GM13976 (cell line): ENCODE data around the gene YAP1.

ENCODE experiments used
- DNase-seq: peaks from one replicate; pipeline ENCODE4 v3.0.0; 2012; ENCODE audit warnings: low spot score
- in situ Hi-C: fragments of 300-500 bp; cut with MboI; formaldehyde crosslinking; loops from one replicate; pipeline ENCODE4 v1.12.0; 2022; ENCODE audit warnings: low sequenced_read_pairs, mixed read lengths, inconsistent platforms; ENCODE audit not compliant: unreplicated experiment
- TF ChIP-seq, protein P1 (sequence below): IDR thresholded peaks from 2 replicates; pipeline ENCODE4 v1.5.1; 2012; ENCODE audit warnings: borderline replicate concordance, mild to moderate bottlenecking; ENCODE audit not compliant: insufficient read depth; ENCODE audit errors: extremely low read depth, missing control alignments, control extremely low read depth

YAP1 gene

DNA sequence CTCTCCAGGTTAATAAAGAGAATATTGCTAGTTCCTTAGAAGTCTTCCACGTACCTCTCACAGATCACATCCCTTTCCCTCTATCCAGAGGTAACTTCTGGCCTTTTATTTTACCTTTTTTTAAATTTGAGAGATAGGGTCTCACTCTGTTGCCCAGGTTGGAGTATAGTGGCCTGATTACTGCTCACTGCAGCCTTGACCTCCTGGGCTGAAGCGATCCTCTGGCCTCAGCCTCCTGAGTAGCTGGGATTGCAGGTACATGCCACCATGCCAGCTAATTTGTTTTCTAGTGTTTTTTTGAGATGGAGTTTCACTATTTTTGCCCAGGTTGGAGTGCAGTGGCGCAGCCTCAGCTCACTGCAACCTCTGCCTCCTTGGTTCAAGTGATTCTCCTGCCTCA lies 24.4 kb downstream of the YAP1 start:
- in situ Hi-C loops, result no loop called here
- no peak for DNase-seq

DNA sequence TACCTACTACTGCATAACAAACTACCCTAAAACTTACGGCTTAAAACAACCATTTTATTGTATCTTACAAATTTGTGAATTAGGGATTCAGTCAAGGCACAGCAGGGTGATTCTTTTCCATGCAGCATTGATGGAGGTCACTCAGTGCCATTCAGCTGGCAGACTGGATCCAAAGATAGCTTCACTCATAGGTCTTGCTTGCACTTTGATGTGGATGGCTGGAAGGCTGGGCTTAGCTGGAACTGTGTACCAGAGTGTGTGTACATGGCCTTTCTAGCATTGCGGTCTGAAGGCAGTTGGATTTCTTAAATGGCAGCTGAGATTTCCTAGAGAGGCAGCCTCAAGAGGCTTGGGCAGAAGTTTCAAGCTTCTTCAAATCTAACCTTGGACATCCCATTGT lies 25.0 kb downstream of the YAP1 start:
- in situ Hi-C loops, result no loop called here
- DNase-seq, result no peak
- TF ChIP-seq, protein P1, sequence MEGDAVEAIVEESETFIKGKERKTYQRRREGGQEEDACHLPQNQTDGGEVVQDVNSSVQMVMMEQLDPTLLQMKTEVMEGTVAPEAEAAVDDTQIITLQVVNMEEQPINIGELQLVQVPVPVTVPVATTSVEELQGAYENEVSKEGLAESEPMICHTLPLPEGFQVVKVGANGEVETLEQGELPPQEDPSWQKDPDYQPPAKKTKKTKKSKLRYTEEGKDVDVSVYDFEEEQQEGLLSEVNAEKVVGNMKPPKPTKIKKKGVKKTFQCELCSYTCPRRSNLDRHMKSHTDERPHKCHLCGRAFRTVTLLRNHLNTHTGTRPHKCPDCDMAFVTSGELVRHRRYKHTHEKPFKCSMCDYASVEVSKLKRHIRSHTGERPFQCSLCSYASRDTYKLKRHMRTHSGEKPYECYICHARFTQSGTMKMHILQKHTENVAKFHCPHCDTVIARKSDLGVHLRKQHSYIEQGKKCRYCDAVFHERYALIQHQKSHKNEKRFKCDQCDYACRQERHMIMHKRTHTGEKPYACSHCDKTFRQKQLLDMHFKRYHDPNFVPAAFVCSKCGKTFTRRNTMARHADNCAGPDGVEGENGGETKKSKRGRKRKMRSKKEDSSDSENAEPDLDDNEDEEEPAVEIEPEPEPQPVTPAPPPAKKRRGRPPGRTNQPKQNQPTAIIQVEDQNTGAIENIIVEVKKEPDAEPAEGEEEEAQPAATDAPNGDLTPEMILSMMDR, result no peak

More for the DNA sequence above, 24.4 kb downstream of the YAP1 start:
- TF ChIP-seq, protein P1, result no peak

DNA sequence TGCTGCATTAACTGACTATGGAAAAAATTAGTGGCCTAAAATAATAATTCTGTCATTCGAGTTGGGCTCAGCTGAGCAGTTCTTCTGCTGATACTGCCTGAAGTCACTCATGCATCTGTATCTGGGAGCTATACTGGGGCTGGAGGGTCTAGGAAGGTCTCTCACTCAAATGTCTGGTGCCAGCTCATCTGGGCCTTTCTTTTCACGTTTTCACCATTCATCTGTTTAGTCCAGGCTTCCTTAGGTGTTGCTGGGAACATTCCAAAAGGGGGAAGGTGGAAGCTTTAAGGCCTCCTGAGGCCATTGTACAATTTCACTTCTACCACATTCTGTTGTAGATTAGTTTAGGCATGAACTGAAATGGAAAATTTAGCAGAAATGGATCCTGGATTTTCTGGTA lies 28.0 kb downstream of the YAP1 start:
- no peak for DNase-seq
- TF ChIP-seq, protein P1, result no peak
- in situ Hi-C loops, result no loop called here

DNA sequence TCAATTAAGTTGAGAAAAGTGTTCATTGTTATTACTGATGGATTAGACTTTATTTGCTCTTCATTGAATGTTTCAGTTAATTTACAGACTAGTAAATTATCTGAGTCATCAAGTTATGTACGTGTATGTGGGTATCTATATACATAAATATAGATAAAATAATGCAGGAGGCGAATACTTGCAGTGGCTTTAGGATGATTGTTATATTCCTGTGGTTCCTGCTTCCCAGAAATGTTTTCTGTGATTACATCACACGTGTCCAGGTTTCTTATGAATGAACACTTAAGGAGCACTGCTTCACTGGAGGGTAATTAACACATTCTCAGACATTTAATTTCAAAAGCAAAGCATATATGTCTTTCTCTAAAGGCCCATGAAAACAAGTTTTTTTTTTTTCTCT lies 28.4 kb downstream of the YAP1 start:
- TF ChIP-seq, protein P1, result no peak
- in situ Hi-C loops, result no loop called here
- DNase-seq, result no peak

DNA sequence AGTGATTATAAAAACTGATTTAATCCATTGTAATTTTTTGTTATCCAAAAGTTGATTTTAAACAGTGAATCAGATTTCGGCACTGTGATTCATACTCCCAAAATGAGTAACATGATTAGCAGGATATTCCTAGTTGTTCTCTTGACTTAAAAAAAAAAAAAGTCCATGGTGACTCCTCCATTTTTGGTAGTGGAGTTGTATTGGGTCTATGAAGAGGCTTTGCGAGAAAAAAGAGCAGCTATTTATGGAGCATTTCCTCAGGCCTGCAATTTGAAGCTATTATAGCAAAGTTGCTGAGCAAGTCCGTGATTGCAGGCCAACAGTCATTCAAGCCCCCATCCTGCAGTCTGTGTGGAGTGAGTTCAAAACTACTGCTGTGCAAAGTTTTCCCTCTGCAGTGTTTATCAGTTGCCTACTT lies 28.8 kb downstream of the YAP1 start:
- in situ Hi-C loops, result no loop called here
- DNase-seq, result no peak
- TF ChIP-seq, protein P1, result no peak

DNA sequence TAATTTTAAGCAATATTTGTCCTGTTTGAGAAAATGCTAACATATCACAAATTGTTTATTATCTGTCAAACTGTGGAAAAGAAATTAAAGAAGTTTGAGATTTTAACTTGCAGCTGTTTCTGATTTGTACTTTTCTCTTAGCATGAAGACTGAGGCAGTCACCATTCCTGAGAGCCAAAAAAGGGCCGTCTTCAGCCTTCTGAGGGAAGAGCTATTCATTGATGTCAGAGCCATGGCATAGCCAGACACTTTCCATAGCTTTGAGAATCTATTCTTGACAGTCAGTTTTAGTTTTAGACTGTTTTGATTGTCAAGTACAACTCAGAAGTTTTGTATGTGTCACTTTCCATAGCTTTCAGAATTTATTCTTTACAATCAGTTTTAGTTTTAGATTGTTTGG lies 32.1 kb downstream of the YAP1 start:
- TF ChIP-seq, protein P1, result no peak
- in situ Hi-C loops, result no loop called here
- no peak for DNase-seq

DNA sequence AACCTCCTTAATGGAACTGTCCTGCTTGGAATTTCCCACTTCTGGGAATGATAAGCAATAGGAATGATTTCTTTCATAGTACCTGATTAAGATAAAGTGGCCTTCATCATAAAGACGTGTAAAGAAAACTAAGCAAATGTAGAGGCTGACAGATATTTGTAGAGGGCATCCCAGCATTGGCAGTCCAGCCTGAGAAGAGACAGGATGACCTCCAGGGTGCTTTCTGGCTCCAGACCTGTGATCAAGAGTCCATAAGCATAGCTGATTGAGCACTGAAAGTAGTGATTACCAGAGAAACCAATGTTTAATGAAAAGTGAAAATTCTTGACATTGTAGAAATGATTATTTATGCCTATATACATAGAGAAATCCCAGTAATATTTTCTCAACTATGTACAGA lies 33.6 kb downstream of the YAP1 start:
- in situ Hi-C loops, result no loop called here
- TF ChIP-seq, protein P1, result no peak

More for the DNA sequence above, 33.6 kb downstream of the YAP1 start:
- no peak for DNase-seq
